ENCODE data around the gene AIFM3. TPM values are rescaled to one million over a fixed set of nuclear protein-coding genes. Genes with fewer than 3 reads are reported as not detected.

AIFM3 gene
- total RNA-seq, 1 experiment from 2014 or later = 7.4 TPM

GRCh38 chr22:20981787-20982562 is 14.9 kb downstream of the AIFM3 start, which contains the start of gene LZTR1:
TSS of gene LZTR1 (plus strand) at chr22:20982297. CDS start at chr22:20982372, 75 bp downstream.
- Histone ChIP-seq H3K4me2 (peak within 1 kb of the TSS; percentile 88), H3K4me3 (peak within 1 kb of the TSS; percentile 63), H3K9me3 (ENCODE audit: insufficient read depth, low read depth) (peaks cover 5% of the 10 kb centered on the region; the same call in 1 of the 2 replicates), H2AFZ (peak within 1 kb of the TSS; percentile 89), H3K79me2 (ENCODE audit: low read depth) (no peaks in the 10 kb centered on the region), H3K36me3 (ENCODE audit: low read depth) (no peaks in the 10 kb centered on the region), H3K9me2 (ENCODE audit: insufficient read depth) (no peaks in the 10 kb centered on the region), H3F3A (ENCODE audit: insufficient read depth, low read depth) (no peaks in the 10 kb centered on the region), H3K27me3 (ENCODE audit: insufficient read depth, low read depth) (no peaks in the 10 kb centered on the region), H3K4me1 (replicated peaks; ENCODE audit: insufficient read depth) (peaks cover 8% of the 10 kb centered on the region; the same call in 1 of the 2 replicates), H4K20me1 (ENCODE audit: insufficient read depth) (no peaks in the 10 kb centered on the region), H3K27ac (0 out of 2 replicates have a peak within 1 kb of the TSS, but pooled peaks have one; percentile 26)
- BruUV-seq (replicated peaks) = TSS peak; percentile 88
- CTCF ChIA-PET = interaction anchor here (0.8 to 0.9 kb wide), 3 partner anchors 23 to 205 kb away, joined by 3 to 5 read pairs (median 4); no protein-coding TSS in a partner anchor
- intact Hi-C loops (cut with micrococcal nuclease; ENCODE audit: unreplicated experiment) = loop anchor here (1.0 kb wide), 1 partner anchor 20 kb away; the partner anchor contains the start of gene THAP7
- POLR2A ChIA-PET (ENCODE audit: unreplicated experiment) = no interaction called here
- no peak for TF ChIP-seq EZH2 (IDR thresholded peaks at IDR 0.05; ENCODE audit: low read depth)
- TF ChIP-seq, protein P1, sequence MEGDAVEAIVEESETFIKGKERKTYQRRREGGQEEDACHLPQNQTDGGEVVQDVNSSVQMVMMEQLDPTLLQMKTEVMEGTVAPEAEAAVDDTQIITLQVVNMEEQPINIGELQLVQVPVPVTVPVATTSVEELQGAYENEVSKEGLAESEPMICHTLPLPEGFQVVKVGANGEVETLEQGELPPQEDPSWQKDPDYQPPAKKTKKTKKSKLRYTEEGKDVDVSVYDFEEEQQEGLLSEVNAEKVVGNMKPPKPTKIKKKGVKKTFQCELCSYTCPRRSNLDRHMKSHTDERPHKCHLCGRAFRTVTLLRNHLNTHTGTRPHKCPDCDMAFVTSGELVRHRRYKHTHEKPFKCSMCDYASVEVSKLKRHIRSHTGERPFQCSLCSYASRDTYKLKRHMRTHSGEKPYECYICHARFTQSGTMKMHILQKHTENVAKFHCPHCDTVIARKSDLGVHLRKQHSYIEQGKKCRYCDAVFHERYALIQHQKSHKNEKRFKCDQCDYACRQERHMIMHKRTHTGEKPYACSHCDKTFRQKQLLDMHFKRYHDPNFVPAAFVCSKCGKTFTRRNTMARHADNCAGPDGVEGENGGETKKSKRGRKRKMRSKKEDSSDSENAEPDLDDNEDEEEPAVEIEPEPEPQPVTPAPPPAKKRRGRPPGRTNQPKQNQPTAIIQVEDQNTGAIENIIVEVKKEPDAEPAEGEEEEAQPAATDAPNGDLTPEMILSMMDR (conservative IDR thresholded peaks at IDR 0.05) = peak; percentile 56; the same call in 1 of the 2 replicates
- peak; percentile 50 to 63 for DNase-seq

DNA sequence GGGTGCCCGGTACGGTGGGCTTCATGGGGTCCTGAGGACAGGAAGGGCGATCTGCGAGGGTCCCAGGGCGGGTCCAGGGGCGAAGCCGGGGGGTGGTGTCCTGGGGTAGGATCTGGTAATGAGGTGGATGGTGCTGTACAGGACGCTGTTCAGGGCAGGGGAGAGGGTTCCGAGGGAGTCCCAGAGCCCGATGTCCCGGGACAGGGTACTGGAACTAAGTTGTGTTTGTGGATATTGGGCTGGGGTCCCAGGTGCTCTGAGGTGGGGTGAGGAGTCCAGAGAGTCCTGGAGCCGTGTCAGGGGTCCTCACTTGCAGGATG is 15.5 kb downstream of the AIFM3 start:
- Histone ChIP-seq H3K4me1 (replicated peaks; ENCODE audit: insufficient read depth) (peaks cover 8% of the 10 kb centered on the region; the same call in 1 of the 2 replicates), H3K9me3 (ENCODE audit: insufficient read depth, low read depth) (peaks cover 5% of the 10 kb centered on the region; the same call in 1 of the 2 replicates), H3K79me2 (ENCODE audit: low read depth) (no peaks in the 10 kb centered on the region), H4K20me1 (ENCODE audit: insufficient read depth) (no peaks in the 10 kb centered on the region), H3K27ac (no peak overlapping the region), H2AFZ (peak overlapping the region; percentile 89), H3K27me3 (ENCODE audit: insufficient read depth, low read depth) (no peaks in the 10 kb centered on the region), H3K36me3 (ENCODE audit: low read depth) (no peaks in the 10 kb centered on the region), H3K9me2 (ENCODE audit: insufficient read depth) (no peaks in the 10 kb centered on the region), H3F3A (ENCODE audit: insufficient read depth, low read depth) (no peaks in the 10 kb centered on the region), H3K4me3 (peak overlapping the region; percentile 63), H3K4me2 (peak overlapping the region; percentile 88)
- ChIA-PET CTCF (interaction anchor here (0.8 to 0.9 kb wide), 3 partner anchors 23 to 205 kb away, joined by 3 to 5 read pairs (median 4); no protein-coding TSS in a partner anchor), POLR2A (ENCODE audit: unreplicated experiment) (no interaction called here)
- DNase-seq = no peak
- intact Hi-C loops (cut with micrococcal nuclease; ENCODE audit: unreplicated experiment) = loop anchor here (1.0 kb wide), 1 partner anchor 20 kb away; the partner anchor contains the start of gene THAP7
- TF ChIP-seq EZH2 (IDR thresholded peaks at IDR 0.05; ENCODE audit: low read depth) = no peak
- TF ChIP-seq, protein P1 (conservative IDR thresholded peaks at IDR 0.05) = no peak
- no TSS peak for BruUV-seq (replicated peaks)

- intact Hi-C loops (cut with micrococcal nuclease; ENCODE audit: unreplicated experiment) = no loop called here
- peaks cover 8% of the 10 kb centered on the region; the same call in 1 of the 2 replicates for H3K4me1 ChIP-seq (replicated peaks; ENCODE audit: insufficient read depth)
- TSS peak; percentile 38 for BruUV-seq (replicated peaks)
- H3F3A ChIP-seq (ENCODE audit: insufficient read depth, low read depth) = no peaks in the 10 kb centered on the region
- no peak for DNase-seq
- peak overlapping the region; percentile 88 for H3K4me2 ChIP-seq
- no peaks in the 10 kb centered on the region for H3K79me2 ChIP-seq (ENCODE audit: low read depth)
- no peak overlapping the region; the same call in 1 of the 2 replicates for H2AFZ ChIP-seq
- peaks cover 5% of the 10 kb centered on the region; the same call in 1 of the 2 replicates for H3K9me3 ChIP-seq (ENCODE audit: insufficient read depth, low read depth)
- CTCF ChIA-PET = no interaction called here
- no peaks in the 10 kb centered on the region for H3K9me2 ChIP-seq (ENCODE audit: insufficient read depth)
- peak overlapping the region; percentile 63; the same call in 1 of the 2 replicates for H3K4me3 ChIP-seq
- no peak overlapping the region for H3K27ac ChIP-seq
- POLR2A ChIA-PET (ENCODE audit: unreplicated experiment) = no interaction called here
- no peaks in the 10 kb centered on the region for H4K20me1 ChIP-seq (ENCODE audit: insufficient read depth)
- no peak for TF ChIP-seq EZH2 (IDR thresholded peaks at IDR 0.05; ENCODE audit: low read depth)
- TF ChIP-seq, protein P1 (conservative IDR thresholded peaks at IDR 0.05) = no peak
- no peaks in the 10 kb centered on the region for H3K27me3 ChIP-seq (ENCODE audit: insufficient read depth, low read depth)
- no peaks in the 10 kb centered on the region for H3K36me3 ChIP-seq (ENCODE audit: low read depth)
These were observed 16.2 kb downstream of the AIFM3 start for GRCh38 chr22:20983081-20983771.

Measured in PC-9 (cell line).